Gastrocnemius medialis (tissue), 4 donors: Measurements from ENCODE around the gene C12orf60. TPM values are rescaled to one million over a fixed set of nuclear protein-coding genes. Genes with fewer than 3 reads are reported as not detected.

Experiments
- ATAC-seq, 2 donors: fragments of 150-250 bp; one replicate each; pipeline ENCODE4 v1.9.1; 2016
- DNase-seq, 2 donors: peaks; one replicate each; pipeline ENCODE4 v3.0.0-alpha.2; 2019
- H3K27ac ChIP-seq, 4 donors: fragments of 200-600 bp; sonication (generic); 1 replicate in 1 of 4; 2 replicates in 3 of 4; pipeline ENCODE4 v1.5.1; 2016 to 2018; ENCODE audit warnings: mild to moderate bottlenecking in 2 of 4, moderate library complexity in 1 of 4
- H3K27me3 ChIP-seq, 3 donors: fragments of 200-600 bp; sonication (generic) in 2 of 3; 1 replicate in 1 of 3; 2 replicates in 2 of 3; pipeline versions ENCODE4 v1.5.1 to v1.6.0; 2016 to 2019; ENCODE audit warnings: mild to moderate bottlenecking in 1 of 3, moderate library complexity in 1 of 3
- H3K36me3 ChIP-seq, 2 donors: fragments of 200-600 bp; sonication (generic) in 1 of 2; one replicate each; pipeline ENCODE4 v1.5.1; 2017 to 2018
- H3K4me1 ChIP-seq, 2 donors: fragments of 200-600 bp; sonication (generic) in 1 of 2; one replicate each; pipeline ENCODE4 v1.5.1; 2016 to 2017; ENCODE audit warnings: mild to moderate bottlenecking in 2 of 2
- H3K4me3 ChIP-seq, 4 donors: fragments of 200-600 bp; sonication (generic) in 3 of 4; 1 replicate in 1 of 4; 2 replicates in 3 of 4; pipeline ENCODE4 v1.5.1; 2016 to 2019; ENCODE audit warnings: mild to moderate bottlenecking in 2 of 4
- H3K9me3 ChIP-seq, 3 donors: fragments of 200-600 bp; sonication (generic) in 2 of 3; 1 replicate in 1 of 3; 2 replicates in 2 of 3; pipeline ENCODE4 v1.5.1; 2016 to 2019
- CTCF ChIP-seq, 5 experiments: fragments of 450-650 bp in 3 of 5; fragments of 200-600 bp in 2 of 5; sonication (generic) in 2 of 5; IDR thresholded peaks in 4 of 5; conservative IDR thresholded peaks in 1 of 5; 1 replicate in 4 of 5; 2 replicates in 1 of 5; pipeline ENCODE4 v1.5.1; 2016 to 2019; ENCODE audit warnings: antibody characterized with exemption in 5 of 5, mild to moderate bottlenecking in 3 of 5, moderate library complexity in 3 of 5
- POLR2A ChIP-seq, 2 donors: fragments of 450-650 bp; IDR thresholded peaks; one replicate each; pipeline ENCODE4 v1.6.1; 2017; ENCODE audit warnings: antibody characterized with exemption in 2 of 2, mild to moderate bottlenecking in 2 of 2, moderate library complexity in 2 of 2
- in situ Hi-C, 4 donors: fragments of 200-750 bp; cut with MboI; loops; one replicate each; pipeline versions ENCODE4 v1.15.0 to v1.8.0; 2017; ENCODE audit warnings: low sequenced_read_pairs in 4 of 4
- intact Hi-C: fragments of 100-400 bp; cut with DNase I; formaldehyde crosslinking; loops from one replicate; pipeline ENCODE4 v1.15.1; 2023; ENCODE audit warnings: low total_unique reads
- total RNA-seq, 4 donors: library from RNA; depleted of rRNA; stranded (reverse); fragments of >200 nt; gene quantifications; one replicate each; pipeline versions ENCODE4 v1.1.0 to v1.2.3, GENCODE V29; 2016

C12orf60 gene
- total RNA-seq, 4 donors from 2014 or later = 0.33 to 3.8 TPM; not detected in 2

GRCh38 chr12:14776236-14776961 is 27.1 kb upstream of the C12orf60 start:
- Histone ChIP-seq H3K4me1 (peaks cover 8 to 15% of the 10 kb centered on the region in 2 donors), H3K4me3 (peak overlapping the region in 1 of 4 donors; percentile 81), H3K36me3 (no peaks in the 10 kb centered on the region), H3K27me3 (no peaks in the 10 kb centered on the region), H3K9me3 (no peaks in the 10 kb centered on the region), H3K27ac (peak overlapping the region; percentile 81 to 95 (median 94))
- no peak for DNase-seq
- TF ChIP-seq POLR2A (IDR thresholded peaks at IDR 0.05) (no peak), CTCF (IDR thresholded peaks at IDR 0.05 in 4 of 5, conservative IDR thresholded peaks at IDR 0.05 in 1 of 5) (peak in 1 of 5 experiments; percentile 21)
- in situ Hi-C loops (loop anchor here in 2 of 4 donors (25.0 kb wide), 2 partner anchors 1111 to 1136 kb away; partner anchors contain the start of genes DERA (in 1 of the 2) and STRAP (in 1 of the 2)), intact Hi-C loops (no loop called here)
- no peak for ATAC-seq

GRCh38 chr12:14777271-14777670 is 26.2 kb upstream of the C12orf60 start:
- no peak overlapping the region for H3K4me3 ChIP-seq
- no peak for DNase-seq
- H3K27me3 ChIP-seq = no peaks in the 10 kb centered on the region
- intact Hi-C loops (no loop called here), in situ Hi-C loops (loop anchor here in 2 of 4 donors (25.0 kb wide), 2 partner anchors 1110 to 1135 kb away; partner anchors contain the start of genes DERA (in 1 of the 2) and STRAP (in 1 of the 2))
- H3K27ac ChIP-seq = peak overlapping the region in 1 of 4 donors; percentile 2
- peaks cover 8 to 11% of the 10 kb centered on the region in 2 donors for H3K4me1 ChIP-seq
- no peak for ATAC-seq
- H3K36me3 ChIP-seq = no peaks in the 10 kb centered on the region
- H3K9me3 ChIP-seq = no peaks in the 10 kb centered on the region
- TF ChIP-seq CTCF (IDR thresholded peaks at IDR 0.05 in 4 of 5, conservative IDR thresholded peaks at IDR 0.05 in 1 of 5) = no peak

GRCh38 chr12:14779834-14780233 is 23.6 kb upstream of the C12orf60 start:
- H3K27ac ChIP-seq = no peak overlapping the region
- H3K4me3 ChIP-seq = no peak overlapping the region
- H3K36me3 ChIP-seq = peaks cover 0 to under 1% of the 10 kb centered on the region in 2 donors
- H3K9me3 ChIP-seq = no peaks in the 10 kb centered on the region
- no peak for TF ChIP-seq CTCF (IDR thresholded peaks at IDR 0.05 in 4 of 5, conservative IDR thresholded peaks at IDR 0.05 in 1 of 5)
- DNase-seq (no peak), ATAC-seq (no peak)
- intact Hi-C loops (no loop called here), in situ Hi-C loops (loop anchor here in 2 of 4 donors (25.0 kb wide), 2 partner anchors 1107 to 1132 kb away; partner anchors contain the start of genes DERA (in 1 of the 2) and STRAP (in 1 of the 2))
- peaks cover 8 to 11% of the 10 kb centered on the region in 2 donors for H3K4me1 ChIP-seq
- H3K27me3 ChIP-seq = no peaks in the 10 kb centered on the region

GRCh38 chr12:14780859-14781258 is 22.6 kb upstream of the C12orf60 start:
- no peak overlapping the region for H3K4me3 ChIP-seq
- H3K4me1 ChIP-seq = peaks cover 3 to 8% of the 10 kb centered on the region in 2 donors
- H3K36me3 ChIP-seq = peaks cover 0 to 3% of the 10 kb centered on the region in 2 donors
- H3K27me3 ChIP-seq = no peaks in the 10 kb centered on the region
- no peak for TF ChIP-seq CTCF (IDR thresholded peaks at IDR 0.05 in 4 of 5, conservative IDR thresholded peaks at IDR 0.05 in 1 of 5)
- TF ChIP-seq POLR2A (IDR thresholded peaks at IDR 0.05) = no peak
- in situ Hi-C loops (loop anchor here in 2 of 4 donors (25.0 kb wide), 2 partner anchors 1106 to 1131 kb away; partner anchors contain the start of genes DERA (in 1 of the 2) and STRAP (in 1 of the 2)), intact Hi-C loops (no loop called here)
- ATAC-seq = no peak
- H3K27ac ChIP-seq = no peak overlapping the region
- no peaks in the 10 kb centered on the region for H3K9me3 ChIP-seq
- DNase-seq = no peak
